HCT116 (cell line): ENCODE results near the gene ZNF318.

ENCODE experiments used
- CEBPB ChIP-seq: IDR thresholded peaks from 2 replicates; pipeline ENCODE4 v1.6.1; 2012; ENCODE audit warnings: low read depth
- EGR1 ChIP-seq: IDR thresholded peaks from 2 replicates; pipeline ENCODE4 v1.6.1; 2012; ENCODE audit warnings: low read depth
- EZH2 ChIP-seq: fragments of 200-600 bp; sonication (generic); IDR thresholded peaks from 2 replicates; pipeline ENCODE4 v1.6.1; 2017; ENCODE audit warnings: antibody characterized with exemption, mixed run types
- EZH2phosphoT487 ChIP-seq: fragments of 200-600 bp; IDR thresholded peaks from 2 replicates; pipeline ENCODE4 v1.6.1; 2018; ENCODE audit warnings: antibody characterized with exemption, borderline replicate concordance
- POLR2A ChIP-seq: IDR thresholded peaks from 2 replicates; pipeline ENCODE4 v1.7.0; 2011; ENCODE audit warnings: borderline replicate concordance; ENCODE audit not compliant: insufficient read depth, insufficient read length; ENCODE audit errors: extremely low read depth
- POLR2AphosphoS5 ChIP-seq: IDR thresholded peaks from 2 replicates; pipeline ENCODE4 v1.6.1; 2011; ENCODE audit warnings: mild to moderate bottlenecking, low read depth, low read length, moderate library complexity
- RAD21 ChIP-seq: IDR thresholded peaks from 2 replicates; pipeline ENCODE4 v1.6.1; 2012; ENCODE audit warnings: low read depth, mild to moderate bottlenecking
- TCF7L2 ChIP-seq: IDR thresholded peaks from 2 replicates; pipeline ENCODE4 v1.7.0; 2011; ENCODE audit warnings: borderline replicate concordance, inconsistent platforms; ENCODE audit not compliant: insufficient read depth, insufficient read length; ENCODE audit errors: extremely low read depth
- YY1 ChIP-seq: IDR thresholded peaks from 2 replicates; pipeline ENCODE4 v1.6.1; 2011; ENCODE audit warnings: low read length, low read depth, moderate library complexity, mild to moderate bottlenecking; ENCODE audit not compliant: insufficient replicate concordance; ENCODE audit errors: extremely low read depth
- ZNF274 ChIP-seq: fragments of 200-500 bp; sonication (Bioruptor generic); IDR thresholded peaks from 2 replicates; pipeline ENCODE4 v1.6.1; 2014; ENCODE audit warnings: mild to moderate bottlenecking, low read depth, low read length, inconsistent platforms
- TF ChIP-seq, protein P1 (sequence below), 3 experiments: fragments of 200-600 bp in 1 of 3; sonication (generic) in 1 of 3; IDR thresholded peaks in 2 of 3; conservative IDR thresholded peaks in 1 of 3; 2 replicates each; pipeline ENCODE4 v1.5.1; 2012 to 2017; ENCODE audit warnings: low read depth in 2 of 3, low read length in 2 of 3, antibody characterized with exemption in 1 of 3, borderline replicate concordance in 1 of 3, control low read depth in 1 of 3, mild to moderate bottlenecking in 1 of 3, mixed read lengths in 1 of 3, mixed run types in 1 of 3, moderate library complexity in 1 of 3; ENCODE audit not compliant: insufficient read depth in 1 of 3
- TF ChIP-seq, protein P2 (sequence below): IDR thresholded peaks from 2 replicates; pipeline ENCODE4 v1.6.1; 2012
- TF ChIP-seq, protein P3 (sequence below): IDR thresholded peaks from 2 replicates; pipeline ENCODE4 v1.6.1; 2011; ENCODE audit warnings: mild to moderate bottlenecking, low read length, moderate library complexity; ENCODE audit not compliant: insufficient replicate concordance; ENCODE audit errors: extremely low read depth

DNA sequence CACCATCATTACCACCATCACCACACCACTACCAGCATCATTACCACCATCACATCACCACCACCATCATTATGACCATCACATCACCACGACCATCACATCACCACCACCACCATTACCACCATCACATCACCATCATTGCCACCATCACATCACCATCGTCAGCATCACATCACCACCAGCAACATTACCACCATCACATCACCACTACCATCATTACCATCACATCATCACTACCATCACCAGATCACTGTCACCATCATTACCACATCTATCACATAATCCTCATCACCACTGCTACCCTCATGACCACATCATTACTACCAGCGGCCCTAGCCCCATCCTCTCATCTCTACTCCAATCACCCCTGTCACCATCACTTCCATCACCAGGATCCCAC, 74.9 kb downstream of the ZNF318 start:
- TF ChIP-seq, protein P1, sequence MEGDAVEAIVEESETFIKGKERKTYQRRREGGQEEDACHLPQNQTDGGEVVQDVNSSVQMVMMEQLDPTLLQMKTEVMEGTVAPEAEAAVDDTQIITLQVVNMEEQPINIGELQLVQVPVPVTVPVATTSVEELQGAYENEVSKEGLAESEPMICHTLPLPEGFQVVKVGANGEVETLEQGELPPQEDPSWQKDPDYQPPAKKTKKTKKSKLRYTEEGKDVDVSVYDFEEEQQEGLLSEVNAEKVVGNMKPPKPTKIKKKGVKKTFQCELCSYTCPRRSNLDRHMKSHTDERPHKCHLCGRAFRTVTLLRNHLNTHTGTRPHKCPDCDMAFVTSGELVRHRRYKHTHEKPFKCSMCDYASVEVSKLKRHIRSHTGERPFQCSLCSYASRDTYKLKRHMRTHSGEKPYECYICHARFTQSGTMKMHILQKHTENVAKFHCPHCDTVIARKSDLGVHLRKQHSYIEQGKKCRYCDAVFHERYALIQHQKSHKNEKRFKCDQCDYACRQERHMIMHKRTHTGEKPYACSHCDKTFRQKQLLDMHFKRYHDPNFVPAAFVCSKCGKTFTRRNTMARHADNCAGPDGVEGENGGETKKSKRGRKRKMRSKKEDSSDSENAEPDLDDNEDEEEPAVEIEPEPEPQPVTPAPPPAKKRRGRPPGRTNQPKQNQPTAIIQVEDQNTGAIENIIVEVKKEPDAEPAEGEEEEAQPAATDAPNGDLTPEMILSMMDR (IDR thresholded peaks at IDR 0.05 in 2 of 3, conservative IDR thresholded peaks at IDR 0.05 in 1 of 3; ENCODE audit: borderline replicate concordance in 1 of 3, insufficient read depth in 1 of 3, low read depth in 2 of 3, low read length in 2 of 3) = no peak
- no peak for TF ChIP-seq POLR2A
- no peak for TF ChIP-seq EGR1
- TF ChIP-seq EZH2 = no peak
- no peak for TF ChIP-seq POLR2AphosphoS5
- TF ChIP-seq, protein P2, sequence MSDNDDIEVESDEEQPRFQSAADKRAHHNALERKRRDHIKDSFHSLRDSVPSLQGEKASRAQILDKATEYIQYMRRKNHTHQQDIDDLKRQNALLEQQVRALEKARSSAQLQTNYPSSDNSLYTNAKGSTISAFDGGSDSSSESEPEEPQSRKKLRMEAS = no peak
- TF ChIP-seq EZH2phosphoT487 = no peak
- no peak for TF ChIP-seq TCF7L2
- no peak for TF ChIP-seq CEBPB
- no peak for TF ChIP-seq ZNF274
- TF ChIP-seq YY1 = no peak
- no peak for TF ChIP-seq RAD21
- TF ChIP-seq, protein P3, sequence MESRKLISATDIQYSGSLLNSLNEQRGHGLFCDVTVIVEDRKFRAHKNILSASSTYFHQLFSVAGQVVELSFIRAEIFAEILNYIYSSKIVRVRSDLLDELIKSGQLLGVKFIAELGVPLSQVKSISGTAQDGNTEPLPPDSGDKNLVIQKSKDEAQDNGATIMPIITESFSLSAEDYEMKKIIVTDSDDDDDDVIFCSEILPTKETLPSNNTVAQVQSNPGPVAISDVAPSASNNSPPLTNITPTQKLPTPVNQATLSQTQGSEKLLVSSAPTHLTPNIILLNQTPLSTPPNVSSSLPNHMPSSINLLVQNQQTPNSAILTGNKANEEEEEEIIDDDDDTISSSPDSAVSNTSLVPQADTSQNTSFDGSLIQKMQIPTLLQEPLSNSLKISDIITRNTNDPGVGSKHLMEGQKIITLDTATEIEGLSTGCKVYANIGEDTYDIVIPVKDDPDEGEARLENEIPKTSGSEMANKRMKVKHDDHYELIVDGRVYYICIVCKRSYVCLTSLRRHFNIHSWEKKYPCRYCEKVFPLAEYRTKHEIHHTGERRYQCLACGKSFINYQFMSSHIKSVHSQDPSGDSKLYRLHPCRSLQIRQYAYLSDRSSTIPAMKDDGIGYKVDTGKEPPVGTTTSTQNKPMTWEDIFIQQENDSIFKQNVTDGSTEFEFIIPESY = no peak
